ENCODE results near the gene OSGIN1.

DNA sequence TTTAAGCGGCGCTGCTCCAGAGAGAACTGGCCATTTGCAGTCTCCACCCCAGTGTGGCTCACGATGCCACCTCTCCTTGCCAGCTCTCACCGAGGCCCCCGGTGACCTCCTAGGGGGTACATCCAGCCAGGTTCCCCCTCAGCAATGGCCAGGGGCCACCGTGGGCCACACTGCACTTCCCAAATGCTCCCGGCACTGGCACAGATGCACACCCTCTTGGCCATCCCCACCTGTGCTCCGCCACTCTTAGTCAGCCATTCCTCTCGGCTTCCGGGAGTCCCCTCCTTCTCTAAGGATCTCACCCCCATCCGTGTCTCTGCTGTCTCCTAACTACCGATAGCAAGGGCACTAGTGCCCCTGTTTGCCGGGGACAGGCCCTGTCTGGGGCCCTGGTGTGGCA, 28.4 kb upstream of the OSGIN1 start:
- TF ChIP-seq POLR2AphosphoS5 (IDR thresholded peaks at IDR 0.05; ENCODE audit: low read depth, low read length), result no peak
- no peak for TF ChIP-seq POLR2A (IDR thresholded peaks at IDR 0.05; ENCODE audit: low read depth, low read length)
